Measurements from ENCODE around the gene EFEMP1.

The EFEMP1 gene

GRCh38 chr2:55934337-55934736, 10.8 kb upstream of the EFEMP1 start:
- no peak for DNase-seq (ENCODE audit: low spot score)

GRCh38 chr2:55932843-55933242, 9.3 kb upstream of the EFEMP1 start:
- DNase-seq (ENCODE audit: low spot score) = no peak

GRCh38 chr2:55931281-55931680, 7.7 kb upstream of the EFEMP1 start:
- DNase-seq (ENCODE audit: low spot score) = no peak

- no peak for DNase-seq (ENCODE audit: low spot score)
Measured at GRCh38 chr2:55929476-55929875, 5.9 kb upstream of the EFEMP1 start.

- DNase-seq (ENCODE audit: low spot score) = no peak
Measured at GRCh38 chr2:55926974-55927373, 3.4 kb upstream of the EFEMP1 start.

- no peak for DNase-seq (ENCODE audit: low spot score)
Measured at GRCh38 chr2:55926246-55926645, 2.7 kb upstream of the EFEMP1 start.

- DNase-seq (ENCODE audit: low spot score) = peak; percentile 38
Measured at GRCh38 chr2:55923982-55924321, 370 bp upstream of the EFEMP1 start.

- DNase-seq (ENCODE audit: low spot score) = no peak
Measured at GRCh38 chr2:55922291-55922907, 1.2 kb downstream of the EFEMP1 start.

GRCh38 chr2:55919574-55919973, 4.0 kb downstream of the EFEMP1 start:
- no peak for DNase-seq (ENCODE audit: low spot score)

- no peak for DNase-seq (ENCODE audit: low spot score)
Measured at GRCh38 chr2:55918856-55919255, 4.7 kb downstream of the EFEMP1 start.

GRCh38 chr2:55917713-55918390, 5.7 kb downstream of the EFEMP1 start:
- no peak for DNase-seq (ENCODE audit: low spot score)

GRCh38 chr2:55917117-55917516, 6.5 kb downstream of the EFEMP1 start:
- DNase-seq (ENCODE audit: low spot score) = no peak

- no peak for DNase-seq (ENCODE audit: low spot score)
Measured at GRCh38 chr2:55916473-55917049, 7.0 kb downstream of the EFEMP1 start.

GRCh38 chr2:55914786-55915185, 8.8 kb downstream of the EFEMP1 start:
- DNase-seq (ENCODE audit: low spot score) = no peak

- DNase-seq (ENCODE audit: low spot score) = no peak
Measured at GRCh38 chr2:55912926-55913325, 10.7 kb downstream of the EFEMP1 start.

- DNase-seq (ENCODE audit: low spot score) = no peak
Measured at GRCh38 chr2:55910077-55910476, 13.5 kb downstream of the EFEMP1 start.

GRCh38 chr2:55907686-55908085, 15.9 kb downstream of the EFEMP1 start:
- DNase-seq (ENCODE audit: low spot score) = no peak

- no peak for DNase-seq (ENCODE audit: low spot score)
Measured at GRCh38 chr2:55906993-55907392, 16.6 kb downstream of the EFEMP1 start.

- no peak for DNase-seq (ENCODE audit: low spot score)
Measured at GRCh38 chr2:55903727-55904126, 19.9 kb downstream of the EFEMP1 start.

- DNase-seq (ENCODE audit: low spot score) = no peak
Measured at GRCh38 chr2:55902971-55903370, 20.6 kb downstream of the EFEMP1 start.

- no peak for DNase-seq (ENCODE audit: low spot score)
Measured at GRCh38 chr2:55902429-55902828, 21.2 kb downstream of the EFEMP1 start.

- no peak for DNase-seq (ENCODE audit: low spot score)
Measured at GRCh38 chr2:55901941-55902340, 21.6 kb downstream of the EFEMP1 start.

- no peak for DNase-seq (ENCODE audit: low spot score)
Measured at GRCh38 chr2:55901322-55901721, 22.3 kb downstream of the EFEMP1 start.

- no peak for DNase-seq (ENCODE audit: low spot score)
Measured at GRCh38 chr2:55899881-55900280, 23.7 kb downstream of the EFEMP1 start.

Data from globus pallidus (tissue), 1 donor.